Measurements from ENCODE around the gene ARMC3.

The ARMC3 gene

DNA sequence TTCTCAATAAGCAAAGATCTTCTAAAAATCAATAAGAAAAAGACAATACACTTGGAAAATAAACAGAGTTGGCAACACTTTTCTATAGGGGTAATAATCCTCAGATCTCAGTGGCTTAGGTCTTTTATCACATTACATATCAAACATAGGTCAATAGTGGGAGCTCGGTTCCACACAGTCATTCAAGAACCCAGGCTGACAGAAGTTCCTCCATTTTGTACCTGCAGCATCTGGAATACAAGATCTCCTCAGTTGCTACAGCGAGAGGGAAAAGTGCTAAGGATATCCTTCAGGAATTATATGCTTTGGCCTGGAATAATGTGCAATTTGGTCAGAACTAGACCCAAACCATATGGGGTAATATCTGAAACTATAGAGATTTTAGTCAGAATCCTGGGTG lies 112.1 kb downstream of the ARMC3 start:
- no peak for DNase-seq (ENCODE audit: low spot score)
- H3K9me3 ChIP-seq (ENCODE audit: severe bottlenecking): no peaks in the 10 kb centered on the region
- no peak overlapping the region for H3K4me3 ChIP-seq (ENCODE audit: severe bottlenecking)

DNA sequence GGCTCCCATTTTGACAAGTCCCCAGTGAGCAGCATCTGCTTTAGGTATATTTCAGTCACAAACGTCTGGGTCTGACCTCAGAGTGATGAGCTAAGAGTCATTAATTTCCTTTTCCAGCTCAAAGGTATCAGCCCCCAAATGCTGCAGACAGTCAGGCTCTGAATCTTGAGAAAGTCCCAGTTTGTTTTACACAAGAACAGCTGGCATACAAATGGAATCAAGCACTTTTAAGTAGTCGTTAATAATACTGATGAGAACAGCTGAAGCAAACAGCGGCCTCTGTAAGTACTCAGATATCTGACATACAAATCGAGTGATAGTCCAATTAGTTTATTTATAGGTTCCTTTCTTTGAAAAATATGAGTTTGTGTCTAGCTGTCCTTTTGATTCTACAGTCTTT lies 118.2 kb downstream of the ARMC3 start:
- Histone ChIP-seq H3K4me1 (ENCODE audit: insufficient read depth, poor library complexity, severe bottlenecking) (no peaks in the 10 kb centered on the region), H3K27me3 (ENCODE audit: insufficient read depth, poor library complexity, severe bottlenecking) (no peaks in the 10 kb centered on the region), H3K27ac (ENCODE audit: poor library complexity, severe bottlenecking) (no peak overlapping the region), H3K4me3 (ENCODE audit: severe bottlenecking) (no peak overlapping the region), H3K9me3 (ENCODE audit: severe bottlenecking) (no peaks in the 10 kb centered on the region), H3K36me3 (ENCODE audit: low read depth) (no peaks in the 10 kb centered on the region)
- DNase-seq (ENCODE audit: low spot score): no peak
- no peak for ATAC-seq (ENCODE audit: low read depth)
- TF ChIP-seq, protein P1, sequence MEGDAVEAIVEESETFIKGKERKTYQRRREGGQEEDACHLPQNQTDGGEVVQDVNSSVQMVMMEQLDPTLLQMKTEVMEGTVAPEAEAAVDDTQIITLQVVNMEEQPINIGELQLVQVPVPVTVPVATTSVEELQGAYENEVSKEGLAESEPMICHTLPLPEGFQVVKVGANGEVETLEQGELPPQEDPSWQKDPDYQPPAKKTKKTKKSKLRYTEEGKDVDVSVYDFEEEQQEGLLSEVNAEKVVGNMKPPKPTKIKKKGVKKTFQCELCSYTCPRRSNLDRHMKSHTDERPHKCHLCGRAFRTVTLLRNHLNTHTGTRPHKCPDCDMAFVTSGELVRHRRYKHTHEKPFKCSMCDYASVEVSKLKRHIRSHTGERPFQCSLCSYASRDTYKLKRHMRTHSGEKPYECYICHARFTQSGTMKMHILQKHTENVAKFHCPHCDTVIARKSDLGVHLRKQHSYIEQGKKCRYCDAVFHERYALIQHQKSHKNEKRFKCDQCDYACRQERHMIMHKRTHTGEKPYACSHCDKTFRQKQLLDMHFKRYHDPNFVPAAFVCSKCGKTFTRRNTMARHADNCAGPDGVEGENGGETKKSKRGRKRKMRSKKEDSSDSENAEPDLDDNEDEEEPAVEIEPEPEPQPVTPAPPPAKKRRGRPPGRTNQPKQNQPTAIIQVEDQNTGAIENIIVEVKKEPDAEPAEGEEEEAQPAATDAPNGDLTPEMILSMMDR (IDR thresholded peaks at IDR 0.05; ENCODE audit: poor library complexity, severe bottlenecking): no peak

More for the DNA sequence above, 112.1 kb downstream of the ARMC3 start:
- no peak for ATAC-seq (ENCODE audit: low read depth)
- Histone ChIP-seq H3K4me1 (ENCODE audit: insufficient read depth, poor library complexity, severe bottlenecking) (no peaks in the 10 kb centered on the region), H3K27me3 (ENCODE audit: insufficient read depth, poor library complexity, severe bottlenecking) (no peaks in the 10 kb centered on the region), H3K27ac (ENCODE audit: poor library complexity, severe bottlenecking) (no peak overlapping the region), H3K36me3 (ENCODE audit: low read depth) (no peaks in the 10 kb centered on the region)
- TF ChIP-seq, protein P1 (IDR thresholded peaks at IDR 0.05; ENCODE audit: poor library complexity, severe bottlenecking): no peak

DNA sequence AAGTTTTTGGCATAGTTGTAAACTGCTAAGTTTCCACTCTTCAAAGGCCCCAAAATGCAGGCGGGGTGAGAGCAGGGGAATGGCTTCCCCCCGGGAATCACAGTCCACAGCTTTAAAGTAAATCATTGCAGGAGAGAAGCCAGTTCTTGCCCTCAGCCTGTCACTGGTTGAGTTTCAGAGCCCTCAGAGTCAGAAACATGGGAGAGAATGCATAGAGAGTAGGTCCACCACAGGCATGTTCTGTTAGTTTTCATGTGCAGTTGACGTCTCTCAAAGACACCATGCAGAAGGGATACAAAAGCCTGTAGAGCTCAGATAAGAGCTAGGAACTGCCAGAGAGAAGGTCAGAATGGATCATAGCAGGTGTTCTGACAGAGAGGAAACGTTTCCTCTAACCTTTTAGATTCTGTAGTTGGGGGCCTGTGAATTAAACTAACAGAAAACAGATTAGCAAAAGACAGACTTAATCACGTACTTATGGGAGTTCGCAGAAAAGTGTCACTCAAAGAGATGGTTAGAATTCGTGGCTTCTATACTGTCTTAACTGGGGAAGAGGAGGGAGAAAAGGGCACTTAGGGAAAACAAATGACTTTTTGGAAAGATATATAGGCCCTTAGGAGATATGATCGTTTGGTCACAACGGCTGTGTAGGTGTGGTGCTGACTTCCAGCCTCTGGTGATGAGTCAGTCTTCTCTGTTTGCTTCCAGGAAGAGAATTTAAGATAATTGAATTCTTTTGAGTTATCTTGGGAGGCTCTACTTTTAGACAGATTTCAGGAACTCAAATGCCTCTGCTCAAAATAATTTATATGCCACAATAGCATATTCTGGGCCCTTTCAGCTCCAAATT lies 119.6 kb downstream of the ARMC3 start:
- DNase-seq (ENCODE audit: low spot score): no peak

DNA sequence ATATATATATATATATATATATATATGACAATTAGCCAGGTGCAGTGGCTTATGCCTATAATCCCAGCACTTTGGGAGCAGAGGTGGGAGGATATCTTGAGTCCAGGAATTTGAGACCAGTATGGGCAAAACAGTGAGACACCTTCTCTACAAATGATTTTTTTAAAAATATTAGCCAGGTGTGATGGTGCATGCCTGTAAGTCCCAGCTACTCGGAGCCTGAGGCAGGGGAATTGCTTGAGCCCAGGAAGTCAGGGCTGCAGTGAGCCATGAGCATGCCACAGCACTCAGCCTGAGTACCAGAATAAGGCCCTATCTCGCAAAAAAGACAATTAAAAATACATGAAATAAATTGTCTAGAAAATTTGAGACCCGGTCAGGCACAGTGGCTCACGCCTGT lies 120.3 kb downstream of the ARMC3 start:
- H3K27ac ChIP-seq (ENCODE audit: poor library complexity, severe bottlenecking): no peak overlapping the region
- H3K4me3 ChIP-seq (ENCODE audit: severe bottlenecking): no peak overlapping the region
- no peaks in the 10 kb centered on the region for H3K36me3 ChIP-seq (ENCODE audit: low read depth)
- TF ChIP-seq, protein P1 (IDR thresholded peaks at IDR 0.05; ENCODE audit: poor library complexity, severe bottlenecking): no peak
- DNase-seq (ENCODE audit: low spot score) (no peak), ATAC-seq (ENCODE audit: low read depth) (no peak)
- no peaks in the 10 kb centered on the region for H3K9me3 ChIP-seq (ENCODE audit: severe bottlenecking)
- H3K4me1 ChIP-seq (ENCODE audit: insufficient read depth, poor library complexity, severe bottlenecking): peaks cover 6% of the 10 kb centered on the region
- H3K27me3 ChIP-seq (ENCODE audit: insufficient read depth, poor library complexity, severe bottlenecking): no peaks in the 10 kb centered on the region

More for the DNA sequence above, 119.6 kb downstream of the ARMC3 start:
- Histone ChIP-seq H3K27ac (ENCODE audit: poor library complexity, severe bottlenecking) (no peak overlapping the region), H3K27me3 (ENCODE audit: insufficient read depth, poor library complexity, severe bottlenecking) (no peaks in the 10 kb centered on the region), H3K4me3 (ENCODE audit: severe bottlenecking) (no peak overlapping the region), H3K36me3 (ENCODE audit: low read depth) (no peaks in the 10 kb centered on the region), H3K9me3 (ENCODE audit: severe bottlenecking) (no peaks in the 10 kb centered on the region), H3K4me1 (ENCODE audit: insufficient read depth, poor library complexity, severe bottlenecking) (no peaks in the 10 kb centered on the region)
- peak; percentile 42; the same call in 1 of the 3 replicates for ATAC-seq (ENCODE audit: low read depth)
- TF ChIP-seq, protein P1 (IDR thresholded peaks at IDR 0.05; ENCODE audit: poor library complexity, severe bottlenecking): no peak

GRCh38 chr10:23051278-23051677 lies 123.4 kb downstream of the ARMC3 start:
- Histone ChIP-seq H3K27ac (ENCODE audit: poor library complexity, severe bottlenecking) (no peak overlapping the region), H3K27me3 (ENCODE audit: insufficient read depth, poor library complexity, severe bottlenecking) (no peaks in the 10 kb centered on the region), H3K36me3 (ENCODE audit: low read depth) (no peaks in the 10 kb centered on the region), H3K9me3 (ENCODE audit: severe bottlenecking) (no peaks in the 10 kb centered on the region), H3K4me1 (ENCODE audit: insufficient read depth, poor library complexity, severe bottlenecking) (peaks cover 6% of the 10 kb centered on the region), H3K4me3 (ENCODE audit: severe bottlenecking) (no peak overlapping the region)
- DNase-seq (ENCODE audit: low spot score) (no peak), ATAC-seq (ENCODE audit: low read depth) (no peak)
- TF ChIP-seq, protein P1 (IDR thresholded peaks at IDR 0.05; ENCODE audit: poor library complexity, severe bottlenecking): no peak
